ENCODE results near the gene INPP5J. TPM values are rescaled to one million over a fixed set of nuclear protein-coding genes. Genes with fewer than 3 reads are reported as not detected.

The INPP5J gene
- total RNA-seq, 4 donors from 2014 or later: 0.54 to 5.3 (median 2.1) TPM

DNA sequence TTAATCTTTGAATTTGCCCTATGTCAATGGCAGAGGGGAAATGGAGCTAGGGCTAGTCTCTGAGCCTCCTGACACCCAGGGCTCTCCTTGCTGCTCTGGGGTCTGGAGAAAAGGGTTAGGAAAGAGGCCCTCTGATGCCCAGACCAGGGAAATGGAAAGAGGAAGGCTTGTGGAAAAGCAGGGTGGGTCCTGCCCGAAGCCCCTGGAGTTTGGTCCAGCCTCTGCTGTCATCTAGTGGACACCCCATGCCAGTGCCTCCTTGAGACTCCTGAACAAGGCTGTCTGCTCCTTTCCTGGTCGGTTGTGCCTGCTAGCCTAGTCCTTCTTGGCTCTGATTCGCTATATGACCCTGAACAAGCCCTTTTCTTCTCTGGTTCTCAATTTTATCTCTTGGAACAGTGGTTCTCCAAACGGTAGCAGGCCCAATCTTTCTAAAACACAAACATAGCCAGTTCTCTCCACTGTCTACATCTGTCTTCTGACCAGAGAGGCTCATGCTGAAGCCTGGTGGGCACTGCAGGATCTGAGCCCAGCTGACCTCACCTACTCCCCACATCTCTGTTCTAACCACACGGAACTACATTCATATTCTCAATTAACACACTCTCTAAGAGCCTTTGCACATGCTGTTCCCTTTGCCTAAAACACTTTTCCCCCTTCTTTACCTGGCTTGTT lies 26.3 kb downstream of the INPP5J start:
- peak overlapping the region; percentile 25 to 78 (median 76) for H3K27ac ChIP-seq
- ATAC-seq: peak; percentile 93
- WGBS, 2 donors (ENCODE audit: low coverage in 1 of 2): 16 to 27% methylated on average over 4 to 5 of the region's 5 CpGs
- no peak for TF ChIP-seq EP300 (IDR thresholded peaks at IDR 0.05)
- TF ChIP-seq, protein P1, sequence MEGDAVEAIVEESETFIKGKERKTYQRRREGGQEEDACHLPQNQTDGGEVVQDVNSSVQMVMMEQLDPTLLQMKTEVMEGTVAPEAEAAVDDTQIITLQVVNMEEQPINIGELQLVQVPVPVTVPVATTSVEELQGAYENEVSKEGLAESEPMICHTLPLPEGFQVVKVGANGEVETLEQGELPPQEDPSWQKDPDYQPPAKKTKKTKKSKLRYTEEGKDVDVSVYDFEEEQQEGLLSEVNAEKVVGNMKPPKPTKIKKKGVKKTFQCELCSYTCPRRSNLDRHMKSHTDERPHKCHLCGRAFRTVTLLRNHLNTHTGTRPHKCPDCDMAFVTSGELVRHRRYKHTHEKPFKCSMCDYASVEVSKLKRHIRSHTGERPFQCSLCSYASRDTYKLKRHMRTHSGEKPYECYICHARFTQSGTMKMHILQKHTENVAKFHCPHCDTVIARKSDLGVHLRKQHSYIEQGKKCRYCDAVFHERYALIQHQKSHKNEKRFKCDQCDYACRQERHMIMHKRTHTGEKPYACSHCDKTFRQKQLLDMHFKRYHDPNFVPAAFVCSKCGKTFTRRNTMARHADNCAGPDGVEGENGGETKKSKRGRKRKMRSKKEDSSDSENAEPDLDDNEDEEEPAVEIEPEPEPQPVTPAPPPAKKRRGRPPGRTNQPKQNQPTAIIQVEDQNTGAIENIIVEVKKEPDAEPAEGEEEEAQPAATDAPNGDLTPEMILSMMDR (IDR thresholded peaks at IDR 0.05): peak; percentile 84 to 95 (median 92)
- TF ChIP-seq POLR2AphosphoS5 (IDR thresholded peaks at IDR 0.05): no peak
- TF ChIP-seq POLR2A (IDR thresholded peaks at IDR 0.05): no peak
- H3K27me3 ChIP-seq: no peaks in the 10 kb centered on the region
- H3K36me3 ChIP-seq: no peaks in the 10 kb centered on the region
- H3K4me1 ChIP-seq: peaks cover 0 to 39% (median 6%) of the 10 kb centered on the region in 3 donors
- H3K9me3 ChIP-seq: no peaks in the 10 kb centered on the region
- H3K4me3 ChIP-seq: no peak overlapping the region

DNA sequence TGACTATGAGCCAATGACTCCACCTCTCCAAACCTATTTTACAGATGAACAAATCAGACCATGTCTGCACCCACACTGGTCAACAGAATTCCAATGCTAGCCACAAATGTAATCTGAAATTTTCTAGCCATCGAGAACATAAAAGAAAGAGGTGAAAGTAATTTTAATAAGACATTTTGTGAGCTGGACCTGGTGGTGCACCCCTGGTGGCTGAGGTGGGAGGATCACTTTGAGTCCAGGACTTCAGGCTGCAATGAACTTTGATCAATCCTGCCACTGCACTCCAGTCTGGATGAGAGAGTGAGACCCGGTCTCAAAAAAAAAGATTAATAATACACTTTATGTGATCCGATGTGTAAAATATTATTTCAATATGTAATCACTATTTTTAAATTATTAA lies 27.8 kb downstream of the INPP5J start:
- Histone ChIP-seq H3K36me3 (no peaks in the 10 kb centered on the region), H3K4me3 (no peak overlapping the region), H3K9me3 (no peaks in the 10 kb centered on the region), H3K27ac (no peak overlapping the region), H3K4me1 (peaks cover 6 to 53% (median 15%) of the 10 kb centered on the region in 3 donors), H3K27me3 (no peaks in the 10 kb centered on the region)
- ATAC-seq: no peak
- TF ChIP-seq POLR2AphosphoS5 (IDR thresholded peaks at IDR 0.05) (no peak), EP300 (IDR thresholded peaks at IDR 0.05) (no peak), POLR2A (IDR thresholded peaks at IDR 0.05) (no peak)
- TF ChIP-seq, protein P1 (IDR thresholded peaks at IDR 0.05): no peak
- WGBS, 2 donors (ENCODE audit: low coverage in 1 of 2): 64 to 93% methylated on average over 2 to 3 of the region's 3 CpGs

DNA sequence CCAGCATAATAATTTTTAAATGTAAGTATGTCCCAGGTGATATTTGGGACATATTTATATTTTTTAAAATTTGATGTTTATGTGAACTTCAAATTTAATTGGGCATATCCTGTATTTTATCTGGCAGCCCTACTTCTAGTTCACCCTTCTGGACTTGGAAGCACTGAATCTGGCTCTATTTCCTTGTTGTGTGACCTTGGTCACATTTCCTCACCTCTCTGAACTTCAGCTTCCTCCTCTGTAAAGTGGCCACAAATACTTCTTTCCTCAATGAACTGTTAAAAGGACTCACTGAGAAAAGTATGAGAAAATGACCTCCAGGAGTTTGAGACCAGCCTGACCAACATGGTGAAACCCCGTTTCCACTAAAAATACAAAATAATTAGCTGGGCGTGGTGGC lies 29.1 kb downstream of the INPP5J start:
- Histone ChIP-seq H3K4me3 (no peak overlapping the region), H3K27me3 (no peaks in the 10 kb centered on the region), H3K36me3 (no peaks in the 10 kb centered on the region), H3K4me1 (peaks cover 11 to 63% (median 19%) of the 10 kb centered on the region in 3 donors), H3K9me3 (no peaks in the 10 kb centered on the region), H3K27ac (no peak overlapping the region)
- TF ChIP-seq EP300 (IDR thresholded peaks at IDR 0.05) (no peak), POLR2AphosphoS5 (IDR thresholded peaks at IDR 0.05) (no peak), POLR2A (IDR thresholded peaks at IDR 0.05) (no peak)
- TF ChIP-seq, protein P1 (IDR thresholded peaks at IDR 0.05): no peak
- ATAC-seq: no peak
- WGBS, 2 donors (ENCODE audit: low coverage in 1 of 2): no CpG with 5 or more reads among the region's 2 CpGs

- Histone ChIP-seq H3K27ac (peak overlapping the region in 3 of 4 donors; percentile 81 to 87 (median 85)), H3K4me1 (peaks cover 11 to 55% (median 18%) of the 10 kb centered on the region in 3 donors), H3K9me3 (no peaks in the 10 kb centered on the region), H3K4me3 (no peak overlapping the region), H3K36me3 (no peaks in the 10 kb centered on the region), H3K27me3 (no peaks in the 10 kb centered on the region)
- TF ChIP-seq EP300 (IDR thresholded peaks at IDR 0.05) (no peak), POLR2AphosphoS5 (IDR thresholded peaks at IDR 0.05) (no peak), POLR2A (IDR thresholded peaks at IDR 0.05) (no peak)
- TF ChIP-seq, protein P1 (IDR thresholded peaks at IDR 0.05): no peak
- ATAC-seq: no peak
- no CpG with 5 or more reads among the region's 3 CpGs for WGBS, 2 donors (ENCODE audit: low coverage in 1 of 2)
These were observed 30.6 kb downstream of the INPP5J start for GRCh38 chr22:31153357-31153756.

DNA sequence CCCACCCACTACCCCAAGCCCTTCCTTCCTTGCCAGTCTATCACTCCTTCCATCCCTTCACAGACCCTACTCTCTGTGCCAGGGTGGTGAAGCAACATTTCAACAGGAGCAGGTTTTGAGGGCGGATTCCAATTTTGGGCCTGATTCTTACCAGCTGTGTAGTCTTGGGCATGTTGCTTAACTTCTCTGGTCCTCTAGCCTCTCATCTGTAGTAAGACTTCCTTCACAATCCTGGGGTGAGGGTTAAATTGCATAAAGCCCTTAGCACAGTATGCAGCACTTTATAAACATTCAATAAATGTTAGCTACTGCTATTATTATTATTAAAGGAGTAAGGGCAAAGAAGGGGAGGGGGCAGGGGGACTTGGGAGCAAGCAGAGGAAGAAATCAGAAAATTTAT lies 32.2 kb downstream of the INPP5J start:
- Histone ChIP-seq H3K36me3 (no peaks in the 10 kb centered on the region), H3K9me3 (no peaks in the 10 kb centered on the region), H3K4me1 (peaks cover 11 to 48% (median 13%) of the 10 kb centered on the region in 3 donors), H3K4me3 (no peak overlapping the region), H3K27ac (peak overlapping the region; percentile 81 to 91 (median 86)), H3K27me3 (no peaks in the 10 kb centered on the region)
- TF ChIP-seq POLR2AphosphoS5 (IDR thresholded peaks at IDR 0.05): no peak
- WGBS, 2 donors (ENCODE audit: low coverage in 1 of 2): no CpG with 5 or more reads among the region's 1 CpG
- peak; percentile 26 for ATAC-seq
